ENCODE data around the gene DARS2.
"Not testable (repeated sequence)": the region's sequence is repeated elsewhere in the genome, so short reads cannot be mapped to it uniquely, and the experiment has no call there.

DARS2 gene, protein sequence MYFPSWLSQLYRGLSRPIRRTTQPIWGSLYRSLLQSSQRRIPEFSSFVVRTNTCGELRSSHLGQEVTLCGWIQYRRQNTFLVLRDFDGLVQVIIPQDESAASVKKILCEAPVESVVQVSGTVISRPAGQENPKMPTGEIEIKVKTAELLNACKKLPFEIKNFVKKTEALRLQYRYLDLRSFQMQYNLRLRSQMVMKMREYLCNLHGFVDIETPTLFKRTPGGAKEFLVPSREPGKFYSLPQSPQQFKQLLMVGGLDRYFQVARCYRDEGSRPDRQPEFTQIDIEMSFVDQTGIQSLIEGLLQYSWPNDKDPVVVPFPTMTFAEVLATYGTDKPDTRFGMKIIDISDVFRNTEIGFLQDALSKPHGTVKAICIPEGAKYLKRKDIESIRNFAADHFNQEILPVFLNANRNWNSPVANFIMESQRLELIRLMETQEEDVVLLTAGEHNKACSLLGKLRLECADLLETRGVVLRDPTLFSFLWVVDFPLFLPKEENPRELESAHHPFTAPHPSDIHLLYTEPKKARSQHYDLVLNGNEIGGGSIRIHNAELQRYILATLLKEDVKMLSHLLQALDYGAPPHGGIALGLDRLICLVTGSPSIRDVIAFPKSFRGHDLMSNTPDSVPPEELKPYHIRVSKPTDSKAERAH

DNA sequence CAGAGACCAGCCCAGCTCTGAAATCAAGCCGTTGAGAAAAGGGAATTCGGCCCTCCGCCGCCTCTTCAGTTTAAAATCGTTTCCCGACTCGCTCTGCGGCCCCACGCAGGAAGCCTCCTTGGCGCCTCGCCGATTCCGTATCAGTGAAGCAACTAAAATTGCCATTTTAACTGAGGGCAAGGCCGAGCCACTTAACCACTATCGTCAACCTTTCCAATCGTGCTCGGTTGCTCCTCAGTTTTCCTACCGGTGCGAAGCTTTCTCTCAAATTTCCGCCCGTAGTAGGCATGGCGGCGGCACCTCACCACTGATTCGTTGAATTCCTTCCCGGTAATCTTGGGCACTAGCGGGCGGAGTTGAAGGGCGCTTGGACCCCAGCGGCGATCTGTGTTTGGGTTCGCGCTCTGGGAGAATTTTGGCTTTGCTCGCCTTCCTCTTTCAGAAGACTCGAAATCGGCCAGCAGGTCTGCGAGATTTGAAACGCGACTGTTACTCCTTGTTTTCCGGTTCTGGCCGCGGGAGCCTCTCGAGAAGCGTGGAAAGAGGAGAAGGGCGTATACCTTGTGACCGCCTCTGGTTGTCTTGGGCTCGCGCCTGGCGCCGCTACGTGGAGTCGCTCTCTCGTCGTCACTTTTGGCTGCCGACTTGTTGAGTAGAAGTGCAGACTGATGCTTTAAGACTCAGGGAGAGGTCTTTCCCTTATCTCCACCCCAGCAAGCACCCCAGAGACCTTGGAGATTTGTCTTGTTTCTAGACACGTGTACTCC, at the start of gene DARS2, which contains the start of gene CENPL:
TSS of gene DARS2 (plus strand) at position 359 of the 767 bp plus-strand sequence. CDS start 557 bp downstream, outside the sequence.
TSS of gene CENPL (minus strand) at position 569 of the 767 bp plus-strand sequence. CDS start 13,584 bp downstream, outside the sequence.
- DNase-seq: peak; percentile 99

DNA sequence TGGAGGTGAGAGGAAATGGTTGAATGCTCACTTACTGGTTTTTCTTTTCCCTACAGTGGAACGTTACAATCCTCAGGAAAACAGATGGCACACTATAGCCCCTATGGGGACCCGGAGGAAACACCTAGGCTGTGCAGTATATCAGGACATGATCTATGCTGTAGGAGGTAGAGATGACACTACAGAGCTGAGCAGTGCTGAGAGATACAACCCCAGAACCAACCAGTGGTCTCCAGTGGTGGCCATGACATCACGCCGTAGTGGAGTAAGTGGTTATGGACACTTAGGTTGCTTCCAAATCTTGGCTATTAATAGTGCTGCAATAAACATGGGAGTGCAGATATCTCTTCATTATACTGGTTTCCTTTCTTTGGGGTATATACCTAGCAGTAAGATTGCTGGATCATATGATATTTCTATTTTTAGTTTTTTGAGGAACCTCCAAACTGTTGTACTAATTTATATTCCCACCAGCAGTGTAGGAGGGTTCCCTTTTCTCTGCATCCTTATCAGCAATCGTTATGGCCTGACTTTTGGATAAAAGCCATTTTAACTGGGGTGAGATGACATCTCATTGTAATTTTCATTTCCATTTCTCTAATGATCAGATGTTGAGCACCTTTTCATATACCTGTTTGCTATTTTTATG, 48.8 kb upstream of the DARS2 start:
- DNase-seq: no peak

DNA sequence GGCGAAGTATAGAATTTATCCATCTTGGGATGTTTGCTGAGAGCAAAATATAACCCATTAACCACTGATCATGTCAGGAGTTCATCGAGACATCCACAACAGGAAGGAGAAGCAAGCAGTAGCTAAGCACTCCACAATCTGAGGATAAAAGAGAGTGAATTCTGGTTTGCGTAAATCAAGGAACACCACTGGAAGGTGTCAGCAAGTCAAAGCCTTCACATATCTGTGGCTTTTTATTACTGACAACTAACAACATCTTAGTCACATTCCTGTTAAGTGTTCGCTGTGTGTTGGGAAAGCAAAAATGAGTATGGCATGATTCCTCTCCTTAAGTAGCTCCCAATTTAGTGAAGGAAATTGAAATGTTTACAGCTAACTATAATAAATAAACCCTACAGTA, 44.5 kb upstream of the DARS2 start:
- DNase-seq: no peak

DNA sequence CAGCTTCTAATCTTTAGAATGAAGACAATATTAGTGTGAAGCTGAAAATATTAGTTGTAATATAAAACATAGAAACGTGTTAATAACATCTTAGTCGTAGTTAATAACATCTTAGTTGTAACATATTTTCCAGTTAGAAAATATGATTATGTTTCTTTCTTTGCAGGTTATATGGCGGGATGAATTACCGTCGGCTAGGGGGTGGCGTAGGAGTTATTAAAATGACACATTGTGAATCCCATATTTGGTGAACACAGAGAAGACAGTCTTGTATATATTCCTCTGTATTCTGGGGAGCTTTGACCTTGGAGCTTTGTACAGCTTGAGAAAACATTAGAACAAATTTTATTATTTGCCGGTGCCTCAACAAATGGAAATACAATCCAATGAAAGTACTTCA, 39.5 kb upstream of the DARS2 start:
- DNase-seq: no peak

DNA sequence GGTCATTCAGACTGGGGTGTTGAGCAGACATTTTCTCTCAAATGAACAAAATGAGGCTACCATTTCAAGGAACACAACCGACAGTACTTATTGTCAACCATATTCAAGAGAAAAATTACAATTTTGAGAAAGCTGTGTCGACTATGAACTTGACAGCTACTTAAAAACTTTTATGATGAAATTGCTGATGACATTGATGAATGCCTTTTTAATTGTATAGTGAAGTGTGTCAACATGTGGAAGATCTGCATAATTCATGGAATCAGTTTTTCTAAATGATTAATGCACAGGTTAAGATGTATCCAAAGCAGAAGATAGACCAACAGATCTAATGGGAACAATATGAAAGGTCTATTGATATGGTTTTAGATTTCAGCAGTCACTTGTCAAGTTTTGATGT, 34.6 kb upstream of the DARS2 start:
- DNase-seq: no peak

DNA sequence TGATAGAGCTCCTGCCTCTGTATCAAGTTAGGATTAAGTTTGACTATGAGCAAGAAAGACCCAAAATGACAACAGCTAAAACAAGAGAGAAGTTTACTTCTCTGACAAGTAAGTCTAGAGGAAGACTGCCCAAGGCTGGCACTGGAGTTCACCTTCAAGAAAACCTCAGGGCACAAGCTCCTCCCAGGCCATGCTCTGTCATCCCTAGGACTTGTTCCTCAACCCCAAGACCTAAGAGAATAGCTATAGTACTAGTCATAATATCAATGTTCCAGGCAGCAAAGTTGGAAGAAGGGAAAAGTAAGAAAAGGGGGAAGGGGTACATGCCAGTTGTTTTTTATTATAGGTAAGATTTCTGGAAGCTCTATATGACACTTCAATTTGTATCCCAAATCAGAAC, 26.4 kb upstream of the DARS2 start:
- no peak for DNase-seq

DNA sequence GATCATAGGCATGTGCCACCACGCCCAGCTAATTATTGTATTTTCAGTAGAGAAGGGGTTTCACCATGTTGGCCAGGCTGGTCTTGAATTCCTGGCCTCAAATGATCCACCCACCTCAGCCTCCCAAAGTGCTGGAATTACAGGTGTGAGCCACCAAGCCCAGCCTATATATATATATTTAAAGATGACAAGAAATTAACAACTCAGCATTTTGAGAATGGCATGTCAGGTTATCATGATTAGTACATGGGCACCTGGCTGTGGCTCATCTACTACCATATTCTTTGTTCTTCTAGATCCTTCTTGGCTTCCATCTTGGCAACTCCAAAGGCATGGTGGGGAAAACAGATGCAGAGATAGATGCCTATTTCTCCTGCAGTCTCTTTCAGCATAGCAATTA, 24.5 kb upstream of the DARS2 start:
- DNase-seq: not testable (repeated sequence)

DNA sequence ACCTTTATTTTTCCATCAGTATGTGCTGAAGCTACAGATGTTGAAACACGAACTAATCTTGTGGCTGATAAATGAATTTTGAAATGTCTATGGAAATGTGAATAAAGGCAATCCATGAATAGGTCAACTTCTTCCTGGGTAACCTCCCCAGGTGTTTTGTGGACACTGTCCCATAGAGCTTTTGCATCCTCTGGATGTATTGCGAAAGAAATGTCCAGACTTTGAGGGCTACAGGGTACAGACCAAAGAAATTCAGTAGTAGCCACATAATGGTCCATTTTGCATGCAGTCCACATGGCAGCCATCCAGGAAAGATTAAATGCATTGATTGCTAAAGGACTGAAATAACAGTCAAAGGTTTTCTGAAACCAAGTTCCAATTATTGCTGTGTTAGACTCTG, 21.5 kb upstream of the DARS2 start:
- DNase-seq: no peak

DNA sequence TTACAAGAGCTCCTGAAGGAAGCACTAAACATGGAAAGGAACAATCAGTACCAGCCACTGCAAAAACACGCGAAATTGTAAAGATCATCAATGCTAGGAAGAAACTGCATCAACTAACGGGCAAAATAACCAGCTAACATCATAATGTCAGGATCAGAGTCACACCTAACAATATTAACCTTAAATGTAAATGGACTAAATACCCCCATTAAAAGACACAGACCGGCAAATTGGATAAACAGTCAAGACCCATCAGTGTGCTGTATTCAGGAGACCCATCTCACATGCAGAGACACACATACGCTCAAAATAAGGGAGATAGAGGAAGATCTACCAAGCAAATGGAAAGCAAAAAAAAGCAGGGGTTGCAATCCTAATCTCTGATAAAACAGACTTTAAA, 10.8 kb upstream of the DARS2 start:
- DNase-seq: not testable (repeated sequence)

DNA sequence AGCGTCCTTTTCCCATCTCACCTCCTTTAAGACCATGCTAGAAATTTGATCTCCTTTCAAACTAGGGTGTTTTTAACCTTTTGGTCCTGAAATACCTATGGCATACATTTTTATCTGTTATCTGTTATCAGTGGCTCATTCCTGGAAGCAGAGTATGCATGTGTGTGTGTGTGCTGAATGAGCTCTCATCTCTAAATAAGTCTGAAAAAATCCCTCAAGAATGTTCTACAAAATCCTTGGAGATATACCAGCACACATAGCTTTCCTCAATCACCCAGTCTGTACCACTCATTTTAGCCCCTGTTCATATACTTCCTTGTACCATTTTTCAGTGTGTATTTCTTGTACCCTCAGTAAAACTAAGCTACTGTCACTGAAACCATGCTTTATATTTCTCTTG, 6.0 kb upstream of the DARS2 start:
- DNase-seq: no peak

DNA sequence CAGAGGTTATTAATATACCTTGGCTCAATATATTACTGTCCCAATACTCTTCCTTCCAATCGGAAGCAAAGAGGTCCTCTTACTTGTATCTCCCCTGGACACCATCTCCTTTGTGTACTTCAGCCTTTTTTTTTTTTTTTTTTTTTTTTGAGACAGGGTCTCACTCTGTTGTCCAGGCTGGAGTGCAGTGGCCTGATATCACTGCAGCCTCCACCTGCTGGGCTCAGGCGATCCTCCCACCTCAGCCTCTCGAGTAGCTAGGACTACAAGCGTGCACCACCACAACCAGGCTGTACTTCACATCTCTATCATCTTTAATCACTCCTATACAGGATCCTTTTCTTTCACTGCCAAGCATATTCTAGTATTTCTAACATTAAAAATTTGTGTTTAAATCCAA, 2.8 kb upstream of the DARS2 start:
- no peak for DNase-seq

DNA sequence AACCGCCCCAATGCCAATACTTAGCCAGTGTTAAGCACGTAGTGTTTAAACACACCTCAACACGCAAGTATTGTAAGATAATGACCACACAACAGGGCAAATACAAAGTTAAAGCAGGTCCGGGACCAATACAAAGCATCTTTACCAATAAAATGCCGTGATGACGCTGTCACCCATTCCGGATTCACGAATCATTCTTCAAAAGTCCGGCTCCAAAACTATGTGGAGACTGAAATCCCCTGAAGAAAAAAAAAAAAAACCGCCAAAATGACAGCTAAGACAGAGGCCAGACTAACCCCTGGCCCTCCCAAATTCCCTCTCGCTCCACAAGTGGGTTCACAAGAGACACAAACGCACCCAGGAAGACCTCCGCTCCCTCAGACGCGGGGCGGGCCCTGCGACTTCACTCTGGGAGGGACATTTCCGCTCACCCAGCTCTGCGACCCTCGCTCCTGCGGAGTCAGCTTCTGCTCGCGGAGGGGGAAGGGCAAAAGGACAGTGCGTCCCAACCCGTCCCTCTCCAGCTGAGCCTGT, 625 bp upstream of the DARS2 start:
- no peak for DNase-seq

DNA sequence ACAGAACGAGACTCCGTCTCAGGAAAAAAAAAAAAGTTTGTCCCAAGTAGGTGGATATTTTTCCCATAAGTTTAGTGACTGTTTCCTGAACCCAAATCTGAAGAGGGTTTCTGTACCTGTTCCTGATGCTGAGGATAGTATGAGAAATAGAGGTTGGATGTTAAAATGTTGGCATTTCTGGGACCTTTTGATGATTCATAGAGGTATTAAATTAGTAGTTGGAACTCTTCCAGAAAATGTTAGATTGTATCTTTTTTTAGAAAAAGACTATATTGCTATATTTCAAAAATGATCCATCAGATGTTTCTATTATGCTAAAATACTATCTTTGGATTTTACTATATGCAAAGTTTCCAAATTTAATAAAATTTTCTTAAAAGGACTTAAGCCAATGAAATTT, 3.1 kb downstream of the DARS2 start:
- DNase-seq: no peak

DNA sequence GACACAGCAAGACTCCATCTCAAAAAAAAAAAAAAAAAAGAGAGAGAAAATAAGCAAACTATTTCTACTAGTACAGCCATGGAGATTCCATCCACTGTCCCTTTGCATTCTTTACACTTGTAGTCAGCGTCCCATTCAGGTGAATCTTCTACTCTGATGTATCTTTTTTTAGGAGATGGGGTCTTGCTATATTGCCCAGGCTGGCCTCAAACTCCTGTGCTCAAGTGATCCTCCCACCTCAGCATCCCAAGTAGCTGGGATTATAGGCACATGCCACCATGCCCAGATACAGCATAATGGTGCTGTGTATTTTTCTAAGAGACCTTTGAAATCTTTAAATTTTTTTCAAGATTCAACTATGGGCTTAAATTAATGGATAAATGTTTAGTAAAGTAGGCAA, 8.3 kb downstream of the DARS2 start:
- no peak for DNase-seq

DNA sequence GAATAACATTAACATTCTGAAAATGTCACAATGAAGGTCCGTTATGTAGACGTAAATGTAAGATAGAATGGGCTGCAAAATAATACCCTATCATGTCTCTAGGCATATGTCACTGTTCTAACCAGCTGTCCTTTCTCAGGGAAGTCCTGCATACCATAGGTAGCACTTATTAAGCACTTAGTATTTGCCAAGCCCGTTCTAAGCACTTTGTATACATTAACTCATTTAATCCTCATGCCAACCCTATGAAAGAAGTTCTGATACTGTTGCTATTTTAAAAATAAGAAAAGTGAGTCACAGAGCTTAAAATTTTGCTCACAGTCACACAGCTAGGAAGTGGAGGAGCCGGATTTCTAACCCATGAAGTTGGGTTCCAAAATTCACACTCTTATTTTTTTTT, 27.6 kb downstream of the DARS2 start:
- DNase-seq: no peak

DNA sequence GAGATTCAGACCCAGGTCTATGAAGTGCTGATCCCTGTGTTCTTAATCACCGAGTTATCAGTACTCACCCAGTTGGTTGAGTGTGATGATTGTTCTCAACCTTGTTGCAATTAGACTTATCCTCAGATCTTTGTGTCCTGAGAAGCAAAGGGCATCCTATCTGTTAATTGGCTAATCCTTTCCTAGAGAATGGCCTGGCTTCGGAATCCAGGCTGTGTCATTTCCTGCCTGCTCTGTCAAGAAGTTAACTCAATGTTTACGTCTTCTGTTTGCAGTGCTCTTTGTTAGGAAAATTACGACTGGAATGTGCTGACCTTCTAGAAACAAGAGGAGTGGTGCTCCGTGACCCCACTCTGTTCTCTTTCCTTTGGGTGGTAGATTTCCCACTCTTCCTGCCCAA, 28.6 kb downstream of the DARS2 start:
- DNase-seq: no peak

DNA sequence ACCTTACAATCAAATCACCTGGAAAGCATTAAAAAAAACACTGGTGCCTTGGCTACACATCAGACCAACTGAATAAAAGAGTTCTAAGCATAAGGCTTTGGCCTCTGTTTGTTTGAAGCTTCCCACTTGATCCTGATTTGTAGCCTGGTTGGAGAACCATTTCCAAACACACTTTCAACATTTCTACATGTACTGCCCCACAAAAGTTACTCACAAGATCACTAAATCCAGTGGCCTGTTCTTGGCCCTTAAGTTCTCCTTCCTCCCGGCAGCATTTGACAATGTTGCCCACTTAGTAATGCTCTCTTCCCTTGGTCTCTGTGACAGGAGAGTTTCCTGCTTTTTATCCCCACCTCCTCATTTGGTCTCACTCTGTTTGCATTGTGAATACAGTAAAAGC, 31.5 kb downstream of the DARS2 start:
- no peak for DNase-seq

DNA sequence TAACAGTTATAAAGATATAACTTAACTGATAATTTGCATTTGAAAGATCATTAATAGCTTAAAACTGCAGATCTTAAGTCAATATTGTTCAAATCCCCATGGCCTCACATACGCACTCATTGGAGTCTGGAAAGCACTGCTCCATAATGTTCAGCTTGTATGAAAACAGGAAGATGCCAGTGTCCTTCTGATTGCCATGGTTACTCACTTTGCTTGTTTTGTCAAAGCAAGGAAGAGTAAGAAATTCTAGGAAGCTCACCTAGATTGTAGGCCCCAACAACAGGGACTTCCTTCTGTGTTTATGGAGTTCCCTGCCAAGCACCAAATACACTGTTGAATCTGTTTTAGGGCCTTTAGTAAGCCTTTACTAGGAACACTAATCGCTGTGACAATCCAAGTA, 32.4 kb downstream of the DARS2 start:
- DNase-seq: no peak

DNA sequence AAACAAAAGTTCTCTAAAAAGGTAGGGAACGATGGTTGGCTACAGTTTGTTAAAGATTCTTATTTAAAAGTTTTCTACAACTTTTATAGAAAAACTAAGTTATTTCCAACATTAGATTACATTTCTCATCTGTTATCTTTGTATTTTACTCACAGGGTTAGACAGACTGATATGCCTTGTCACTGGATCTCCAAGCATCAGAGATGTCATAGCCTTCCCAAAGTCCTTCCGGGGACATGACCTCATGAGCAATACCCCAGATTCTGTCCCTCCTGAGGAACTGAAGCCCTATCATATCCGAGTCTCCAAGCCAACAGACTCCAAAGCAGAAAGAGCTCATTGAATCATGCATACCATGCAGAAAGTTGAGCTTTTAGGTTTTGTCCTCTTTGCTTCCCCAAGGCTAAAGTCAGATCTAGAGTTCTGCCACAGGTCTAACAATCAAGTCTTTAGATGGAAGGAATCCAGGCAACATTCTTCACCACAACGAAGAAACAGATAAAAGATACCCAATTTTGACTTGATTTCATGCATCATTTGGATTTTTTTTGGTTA, 33.0 kb downstream of the DARS2 start:
- DNase-seq: no peak

DNA sequence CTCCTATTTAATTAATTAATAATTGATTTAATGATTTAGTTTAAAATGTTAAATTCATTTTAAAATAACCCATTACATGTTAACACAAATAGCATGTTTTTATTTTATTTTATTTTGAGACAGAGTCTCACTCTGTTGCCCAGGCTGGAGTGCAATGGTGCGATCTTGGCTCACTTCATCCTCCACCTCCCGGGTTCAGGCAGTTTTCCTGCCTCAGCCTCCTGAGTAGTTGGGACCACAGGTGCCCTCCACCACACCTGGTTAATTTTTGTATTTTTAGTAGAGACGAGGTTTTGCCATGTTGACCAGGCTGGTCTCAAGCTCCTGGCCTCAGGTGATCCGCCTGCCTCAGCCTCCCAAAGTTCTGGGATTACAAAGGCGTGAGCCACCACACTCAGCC, 35.1 kb downstream of the DARS2 start:
- DNase-seq: not testable (repeated sequence)

DNA sequence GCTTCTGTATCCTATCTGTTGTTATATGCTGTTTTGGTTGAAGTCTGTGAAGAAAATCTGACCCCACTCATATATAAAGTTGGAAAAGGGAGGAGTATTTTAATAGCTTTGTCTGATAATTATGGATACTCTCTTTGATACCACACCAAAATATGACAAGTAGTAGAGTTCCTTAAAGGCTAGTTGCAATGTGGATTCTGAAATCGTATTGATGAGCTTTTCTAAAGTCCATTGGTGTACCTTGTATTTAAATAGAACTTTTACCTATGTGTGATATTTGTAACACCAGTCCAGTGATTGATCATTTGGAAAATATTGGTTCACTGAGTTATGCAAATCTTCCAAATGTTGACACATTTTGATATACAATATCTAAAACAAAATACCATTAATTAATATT, 35.6 kb downstream of the DARS2 start:
- DNase-seq: no peak

DNA sequence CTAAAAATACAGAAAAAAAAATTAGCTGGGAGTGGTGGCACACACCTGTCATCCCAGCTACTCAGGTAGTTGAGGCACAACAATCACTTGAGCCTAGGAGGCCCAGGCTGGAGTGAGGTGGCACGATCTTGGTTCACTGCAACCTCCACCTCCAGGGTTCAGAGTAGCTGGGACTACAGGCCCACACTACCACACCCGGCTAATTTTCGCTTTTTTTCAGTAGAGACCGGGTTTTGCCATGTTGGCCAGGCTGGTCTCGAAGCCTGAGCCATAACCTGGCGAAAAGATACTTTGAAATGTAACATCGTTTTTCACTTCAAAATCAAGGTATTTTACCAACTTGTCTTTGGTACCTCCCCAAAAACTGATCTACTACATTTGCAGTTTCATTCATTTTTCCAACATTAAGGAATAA, 37.3 kb downstream of the DARS2 start:
- DNase-seq: no peak
